Gastroesophageal sphincter (tissue), 2 donors: Measurements from ENCODE around the gene KRT72.

ENCODE experiments used
- EP300 ChIP-seq: sonication (generic); formaldehyde crosslinking; IDR thresholded peaks from one replicate; pipeline ENCODE4 v1.6.1; 2017; ENCODE audit warnings: antibody characterized with exemption, mild to moderate bottlenecking
- POLR2A ChIP-seq, 2 donors: fragments of 450-650 bp; IDR thresholded peaks; one replicate each; pipeline ENCODE4 v1.6.1; 2017; ENCODE audit warnings: antibody characterized with exemption in 2 of 2, mild to moderate bottlenecking in 2 of 2, moderate library complexity in 1 of 2

DNA sequence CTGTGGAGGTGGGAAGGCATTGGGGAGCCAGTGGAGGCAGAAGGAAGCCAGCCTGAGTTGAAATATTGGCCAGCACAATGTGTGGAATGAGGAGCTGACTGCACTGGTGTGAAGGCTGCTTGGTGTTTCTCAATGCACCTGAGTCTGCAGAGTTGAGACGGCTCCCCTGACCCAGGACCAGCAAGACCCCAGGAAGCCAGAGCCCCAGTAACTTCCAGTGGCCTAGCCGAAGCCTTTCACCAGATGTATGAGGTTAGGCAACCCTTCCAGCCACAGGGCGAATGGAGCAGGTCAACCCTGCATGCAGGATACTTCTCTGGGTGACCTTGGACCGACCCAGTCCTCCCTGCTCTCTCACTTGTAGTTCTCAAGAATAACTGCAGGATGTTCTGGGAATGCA, 30.0 kb upstream of the KRT72 start:
- TF ChIP-seq EP300 = no peak
- no peak for TF ChIP-seq POLR2A (IDR thresholded peaks at IDR 0.05)
